Measurements from ENCODE around the gene GIPC2.

- TF ChIP-seq EZH2 (IDR thresholded peaks at IDR 0.05; ENCODE audit: low read length) (no peak), CTCF (optimal IDR thresholded peaks at IDR 0.05 in 1 of 3, IDR thresholded peaks at IDR 0.05 in 1 of 3, conservative IDR thresholded peaks at IDR 0.05 in 1 of 3; ENCODE audit: extremely low read depth in 1 of 3, insufficient read depth in 2 of 3, low read length in 3 of 3) (no peak)
These were observed 56.3 kb downstream of the GIPC2 start for GRCh38 chr1:78102082-78102481.

Data from keratinocyte (primary cell).